Liver (tissue), 9 donors: ENCODE data around the gene NOL11. TPM values are rescaled to one million over a fixed set of nuclear protein-coding genes. Genes with fewer than 3 reads are reported as not detected.

ENCODE experiments used
- DNase-seq: peaks from one replicate; pipeline ENCODE4 v3.0.0-alpha.2; 2017; ENCODE audit warnings: low spot score
- H3K27ac ChIP-seq, 2 donors: one replicate each; pipeline ENCODE4 v1.7.0; 2013; ENCODE audit warnings: inconsistent platforms in 2 of 2, low read length in 2 of 2, control low read depth in 1 of 2, low read depth in 1 of 2, mild to moderate bottlenecking in 1 of 2
- H3K27me3 ChIP-seq, 4 donors: one replicate each; pipeline versions ENCODE4 v1.6.1 to v1.7.0; 2013; ENCODE audit warnings: low read length in 3 of 4, inconsistent platforms in 1 of 4, mild to moderate bottlenecking in 1 of 4, moderate library complexity in 1 of 4; ENCODE audit not compliant: control insufficient read depth in 4 of 4, insufficient read depth in 4 of 4
- H3K36me3 ChIP-seq, 4 donors: one replicate each; pipeline versions ENCODE4 v1.6.1 to v1.7.0; 2013; ENCODE audit warnings: low read length in 3 of 4, mild to moderate bottlenecking in 3 of 4, low read depth in 1 of 4, moderate library complexity in 1 of 4; ENCODE audit not compliant: control insufficient read depth in 4 of 4, insufficient read depth in 3 of 4
- H3K4me1 ChIP-seq, 4 donors: one replicate each; pipeline versions ENCODE4 v1.6.1 to v1.7.0; 2013; ENCODE audit warnings: low read length in 3 of 4, mild to moderate bottlenecking in 3 of 4, moderate library complexity in 1 of 4; ENCODE audit not compliant: control insufficient read depth in 4 of 4, insufficient read depth in 4 of 4
- H3K4me3 ChIP-seq, 3 donors: one replicate each; pipeline versions ENCODE4 v1.6.1 to v1.7.0; 2013; ENCODE audit warnings: low read length in 3 of 3, control low read depth in 1 of 3, low read depth in 1 of 3, mild to moderate bottlenecking in 1 of 3
- H3K9ac ChIP-seq, 2 donors: one replicate each; pipeline ENCODE4 v1.7.0; 2013; ENCODE audit warnings: low read length in 2 of 2, mild to moderate bottlenecking in 2 of 2, moderate library complexity in 2 of 2, control low read depth in 1 of 2, low read depth in 1 of 2
- H3K9me3 ChIP-seq, 4 donors: one replicate each; pipeline versions ENCODE4 v1.6.1 to v1.7.0; 2013; ENCODE audit warnings: low read length in 3 of 4; ENCODE audit not compliant: control insufficient read depth in 4 of 4
- EGR1 ChIP-seq, 2 donors: IDR thresholded peaks; 2 replicates each; pipeline ENCODE4 v1.6.1; 2016 to 2018; ENCODE audit warnings: antibody characterized with exemption in 2 of 2, low read depth in 2 of 2
- FOXA1 ChIP-seq: IDR thresholded peaks from 2 replicates; pipeline ENCODE4 v1.6.1; 2016; ENCODE audit warnings: antibody characterized with exemption
- FOXA2 ChIP-seq: IDR thresholded peaks from 2 replicates; pipeline ENCODE4 v1.6.1; 2016; ENCODE audit warnings: antibody characterized with exemption
- GABPA ChIP-seq, 2 donors: IDR thresholded peaks in 1 of 2; conservative IDR thresholded peaks in 1 of 2; 2 replicates each; pipeline ENCODE4 v1.6.1; 2016; ENCODE audit warnings: antibody characterized with exemption in 2 of 2, mild to moderate bottlenecking in 1 of 2, moderate library complexity in 1 of 2
- HNF4A ChIP-seq, 2 donors: conservative IDR thresholded peaks; 2 replicates each; pipeline ENCODE4 v1.6.1; 2016; ENCODE audit warnings: antibody characterized with exemption in 2 of 2, mild to moderate bottlenecking in 2 of 2
- HNF4G ChIP-seq: IDR thresholded peaks from 2 replicates; pipeline ENCODE4 v1.6.1; 2016; ENCODE audit warnings: antibody characterized with exemption
- JUND ChIP-seq, 2 donors: IDR thresholded peaks; 2 replicates each; pipeline ENCODE4 v1.6.1; 2016; ENCODE audit warnings: antibody characterized with exemption in 2 of 2
- NR2F2 ChIP-seq: IDR thresholded peaks from 2 replicates; pipeline ENCODE4 v1.6.1; 2016; ENCODE audit warnings: antibody characterized with exemption
- RAD21 ChIP-seq, 2 donors: IDR thresholded peaks; 2 replicates each; pipeline ENCODE4 v1.6.1; 2016; ENCODE audit warnings: antibody characterized with exemption in 2 of 2, mild to moderate bottlenecking in 2 of 2
- RXRA ChIP-seq, 2 donors: IDR thresholded peaks; 2 replicates each; pipeline ENCODE4 v1.6.1; 2017 to 2018; ENCODE audit warnings: antibody characterized with exemption in 2 of 2, mild to moderate bottlenecking in 1 of 2
- SP1 ChIP-seq: IDR thresholded peaks from 2 replicates; pipeline ENCODE4 v1.6.1; 2018; ENCODE audit warnings: antibody characterized with exemption, mild to moderate bottlenecking
- TAF1 ChIP-seq: conservative IDR thresholded peaks from 2 replicates; pipeline ENCODE4 v1.6.1; 2016; ENCODE audit warnings: antibody characterized with exemption, mild to moderate bottlenecking
- YY1 ChIP-seq: IDR thresholded peaks from 2 replicates; pipeline ENCODE4 v1.6.1; 2016; ENCODE audit warnings: antibody characterized with exemption, mild to moderate bottlenecking
- WGBS: extraction: QIAGEN DNeasy Blood & Tissue Kit; methylation state at CpG from one replicate; pipeline ENCODE4 v1.1.7; 2013; 5-methylcytosine and 5-hydroxymethylcytosine counted together
- polyA plus RNA-seq, 2 donors: library from polyadenylated mRNA; stranded (reverse) in 1 of 2; unstranded in 1 of 2; fragments of 200-250 nt in 1 of 2; fragments of >200 nt in 1 of 2; fragmentation: Nextera tagmentation in 1 of 2; extraction: Ambion mirVana in 1 of 2; gene quantifications; one replicate each; pipeline versions ENCODE4 v1.2.1 to v1.2.3, GENCODE V29; 2013 to 2015
- total RNA-seq, 2 donors: library from RNA; depleted of rRNA; stranded (reverse); fragments of >200 nt; gene quantifications; one replicate each; pipeline ENCODE4 v1.2.3, GENCODE V29; 2014
- TF ChIP-seq, protein P1 (sequence below): IDR thresholded peaks from 2 replicates; pipeline ENCODE4 v1.6.1; 2016; ENCODE audit warnings: antibody characterized with exemption
- TF ChIP-seq, protein P2 (sequence below): fragments of 150-350 bp; IDR thresholded peaks from 2 replicates; pipeline ENCODE4 v1.5.1; 2017; ENCODE audit warnings: improper control_type of control experiment, low read depth, low read length; ENCODE audit not compliant: missing input control
- TF ChIP-seq, protein P3 (sequence below): IDR thresholded peaks from 2 replicates; pipeline ENCODE4 v1.6.1; 2016; ENCODE audit warnings: antibody characterized with exemption
- TF ChIP-seq, protein P4 (sequence below): IDR thresholded peaks from 2 replicates; pipeline ENCODE4 v1.6.1; 2016; ENCODE audit warnings: antibody characterized with exemption, mild to moderate bottlenecking
- donor health status: healthy.
- donor health status: healthy.
- donor health status: healthy.
- donor health status: healthy.
- donor health status: healthy.

NOL11 gene
- total and polyA plus RNA-seq, 4 donors: 11.8 to 27.2 (median 20.7) TPM

- no peak for TF ChIP-seq RAD21 (IDR thresholded peaks at IDR 0.05)
- TF ChIP-seq EGR1 (IDR thresholded peaks at IDR 0.05; ENCODE audit: low read depth in 2 of 2): no peak
- TF ChIP-seq, protein P1, sequence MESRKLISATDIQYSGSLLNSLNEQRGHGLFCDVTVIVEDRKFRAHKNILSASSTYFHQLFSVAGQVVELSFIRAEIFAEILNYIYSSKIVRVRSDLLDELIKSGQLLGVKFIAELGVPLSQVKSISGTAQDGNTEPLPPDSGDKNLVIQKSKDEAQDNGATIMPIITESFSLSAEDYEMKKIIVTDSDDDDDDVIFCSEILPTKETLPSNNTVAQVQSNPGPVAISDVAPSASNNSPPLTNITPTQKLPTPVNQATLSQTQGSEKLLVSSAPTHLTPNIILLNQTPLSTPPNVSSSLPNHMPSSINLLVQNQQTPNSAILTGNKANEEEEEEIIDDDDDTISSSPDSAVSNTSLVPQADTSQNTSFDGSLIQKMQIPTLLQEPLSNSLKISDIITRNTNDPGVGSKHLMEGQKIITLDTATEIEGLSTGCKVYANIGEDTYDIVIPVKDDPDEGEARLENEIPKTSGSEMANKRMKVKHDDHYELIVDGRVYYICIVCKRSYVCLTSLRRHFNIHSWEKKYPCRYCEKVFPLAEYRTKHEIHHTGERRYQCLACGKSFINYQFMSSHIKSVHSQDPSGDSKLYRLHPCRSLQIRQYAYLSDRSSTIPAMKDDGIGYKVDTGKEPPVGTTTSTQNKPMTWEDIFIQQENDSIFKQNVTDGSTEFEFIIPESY: no peak
- TF ChIP-seq, protein P2, sequence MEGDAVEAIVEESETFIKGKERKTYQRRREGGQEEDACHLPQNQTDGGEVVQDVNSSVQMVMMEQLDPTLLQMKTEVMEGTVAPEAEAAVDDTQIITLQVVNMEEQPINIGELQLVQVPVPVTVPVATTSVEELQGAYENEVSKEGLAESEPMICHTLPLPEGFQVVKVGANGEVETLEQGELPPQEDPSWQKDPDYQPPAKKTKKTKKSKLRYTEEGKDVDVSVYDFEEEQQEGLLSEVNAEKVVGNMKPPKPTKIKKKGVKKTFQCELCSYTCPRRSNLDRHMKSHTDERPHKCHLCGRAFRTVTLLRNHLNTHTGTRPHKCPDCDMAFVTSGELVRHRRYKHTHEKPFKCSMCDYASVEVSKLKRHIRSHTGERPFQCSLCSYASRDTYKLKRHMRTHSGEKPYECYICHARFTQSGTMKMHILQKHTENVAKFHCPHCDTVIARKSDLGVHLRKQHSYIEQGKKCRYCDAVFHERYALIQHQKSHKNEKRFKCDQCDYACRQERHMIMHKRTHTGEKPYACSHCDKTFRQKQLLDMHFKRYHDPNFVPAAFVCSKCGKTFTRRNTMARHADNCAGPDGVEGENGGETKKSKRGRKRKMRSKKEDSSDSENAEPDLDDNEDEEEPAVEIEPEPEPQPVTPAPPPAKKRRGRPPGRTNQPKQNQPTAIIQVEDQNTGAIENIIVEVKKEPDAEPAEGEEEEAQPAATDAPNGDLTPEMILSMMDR: no peak
- TF ChIP-seq JUND (IDR thresholded peaks at IDR 0.05): no peak
- no peak for TF ChIP-seq GABPA (IDR thresholded peaks at IDR 0.05 in 1 of 2, conservative IDR thresholded peaks at IDR 0.05 in 1 of 2)
- no peak for TF ChIP-seq HNF4A (conservative IDR thresholded peaks at IDR 0.05)
- TF ChIP-seq, protein P3, sequence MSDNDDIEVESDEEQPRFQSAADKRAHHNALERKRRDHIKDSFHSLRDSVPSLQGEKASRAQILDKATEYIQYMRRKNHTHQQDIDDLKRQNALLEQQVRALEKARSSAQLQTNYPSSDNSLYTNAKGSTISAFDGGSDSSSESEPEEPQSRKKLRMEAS: no peak
- TF ChIP-seq SP1: no peak
- no peak for TF ChIP-seq FOXA1
- TF ChIP-seq NR2F2: no peak
- no peak for TF ChIP-seq YY1
- no peak for TF ChIP-seq HNF4G
- TF ChIP-seq, protein P4, sequence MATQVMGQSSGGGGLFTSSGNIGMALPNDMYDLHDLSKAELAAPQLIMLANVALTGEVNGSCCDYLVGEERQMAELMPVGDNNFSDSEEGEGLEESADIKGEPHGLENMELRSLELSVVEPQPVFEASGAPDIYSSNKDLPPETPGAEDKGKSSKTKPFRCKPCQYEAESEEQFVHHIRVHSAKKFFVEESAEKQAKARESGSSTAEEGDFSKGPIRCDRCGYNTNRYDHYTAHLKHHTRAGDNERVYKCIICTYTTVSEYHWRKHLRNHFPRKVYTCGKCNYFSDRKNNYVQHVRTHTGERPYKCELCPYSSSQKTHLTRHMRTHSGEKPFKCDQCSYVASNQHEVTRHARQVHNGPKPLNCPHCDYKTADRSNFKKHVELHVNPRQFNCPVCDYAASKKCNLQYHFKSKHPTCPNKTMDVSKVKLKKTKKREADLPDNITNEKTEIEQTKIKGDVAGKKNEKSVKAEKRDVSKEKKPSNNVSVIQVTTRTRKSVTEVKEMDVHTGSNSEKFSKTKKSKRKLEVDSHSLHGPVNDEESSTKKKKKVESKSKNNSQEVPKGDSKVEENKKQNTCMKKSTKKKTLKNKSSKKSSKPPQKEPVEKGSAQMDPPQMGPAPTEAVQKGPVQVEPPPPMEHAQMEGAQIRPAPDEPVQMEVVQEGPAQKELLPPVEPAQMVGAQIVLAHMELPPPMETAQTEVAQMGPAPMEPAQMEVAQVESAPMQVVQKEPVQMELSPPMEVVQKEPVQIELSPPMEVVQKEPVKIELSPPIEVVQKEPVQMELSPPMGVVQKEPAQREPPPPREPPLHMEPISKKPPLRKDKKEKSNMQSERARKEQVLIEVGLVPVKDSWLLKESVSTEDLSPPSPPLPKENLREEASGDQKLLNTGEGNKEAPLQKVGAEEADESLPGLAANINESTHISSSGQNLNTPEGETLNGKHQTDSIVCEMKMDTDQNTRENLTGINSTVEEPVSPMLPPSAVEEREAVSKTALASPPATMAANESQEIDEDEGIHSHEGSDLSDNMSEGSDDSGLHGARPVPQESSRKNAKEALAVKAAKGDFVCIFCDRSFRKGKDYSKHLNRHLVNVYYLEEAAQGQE: no peak
- TF ChIP-seq FOXA2: no peak
- TF ChIP-seq TAF1: no peak
- no peak overlapping the region for H3K27ac ChIP-seq
- 98% methylated on average over 6 of the region's 6 CpGs for WGBS
- H3K27me3 ChIP-seq: no peaks in the 10 kb centered on the region
- no peak overlapping the region for H3K4me3 ChIP-seq
- H3K9me3 ChIP-seq: peaks cover 0 to 3% (median 0%) of the 10 kb centered on the region in 4 donors
- H3K36me3 ChIP-seq: peaks cover 8 to 48% (median 46%) of the 10 kb centered on the region in 4 donors
- H3K4me1 ChIP-seq: peaks cover 0 to 12% (median 6%) of the 10 kb centered on the region in 4 donors
- no peak for DNase-seq
- H3K9ac ChIP-seq: no peak overlapping the region
Observed at GRCh38 chr17:67729903-67730302, 12.2 kb downstream of the NOL11 start.

GRCh38 chr17:67730731-67731130 is 13.0 kb downstream of the NOL11 start:
- 84% methylated on average over 7 of the region's 7 CpGs for WGBS
- Histone ChIP-seq H3K9ac (no peak overlapping the region), H3K27me3 (no peaks in the 10 kb centered on the region)
- TF ChIP-seq JUND (IDR thresholded peaks at IDR 0.05) (no peak), RAD21 (IDR thresholded peaks at IDR 0.05) (no peak), FOXA2 (no peak), NR2F2 (no peak), YY1 (no peak), TAF1 (no peak), HNF4A (conservative IDR thresholded peaks at IDR 0.05) (no peak), FOXA1 (no peak), RXRA (IDR thresholded peaks at IDR 0.05) (no peak), SP1 (no peak)
- TF ChIP-seq, protein P3: no peak
- TF ChIP-seq, protein P1: no peak
- TF ChIP-seq, protein P4: no peak

More at GRCh38 chr17:67730731-67731130, 13.0 kb downstream of the NOL11 start:
- peaks cover 6 to 41% (median 40%) of the 10 kb centered on the region in 4 donors for H3K36me3 ChIP-seq
- H3K4me1 ChIP-seq: peaks cover 0 to 12% (median 6%) of the 10 kb centered on the region in 4 donors
- H3K9me3 ChIP-seq: peaks cover 0 to 3% (median 0%) of the 10 kb centered on the region in 4 donors
- DNase-seq: no peak
- H3K27ac ChIP-seq: no peak overlapping the region
- no peak overlapping the region for H3K4me3 ChIP-seq
